Dermis microvascular lymphatic vessel endothelial cell (primary cell): ENCODE results near the gene ILK. TPM values are rescaled to one million over a fixed set of nuclear protein-coding genes. Genes with fewer than 3 reads are reported as not detected.

ENCODE experiments used
- DNase-seq, 2 donors: peaks; one replicate each; pipeline versions ENCODE4 v3.0.0 to v3.0.0-alpha.2; 2010; ENCODE audit warnings: low read depth in 2 of 2
- total RNA-seq: library from RNA; depleted of rRNA; stranded (reverse); fragments of >200 nt; gene quantifications from 2 replicates; pipeline ENCODE4 v1.2.1, GENCODE V29; 2014

The ILK gene
- total RNA-seq = 111 and 145 TPM in 2 replicates

DNA sequence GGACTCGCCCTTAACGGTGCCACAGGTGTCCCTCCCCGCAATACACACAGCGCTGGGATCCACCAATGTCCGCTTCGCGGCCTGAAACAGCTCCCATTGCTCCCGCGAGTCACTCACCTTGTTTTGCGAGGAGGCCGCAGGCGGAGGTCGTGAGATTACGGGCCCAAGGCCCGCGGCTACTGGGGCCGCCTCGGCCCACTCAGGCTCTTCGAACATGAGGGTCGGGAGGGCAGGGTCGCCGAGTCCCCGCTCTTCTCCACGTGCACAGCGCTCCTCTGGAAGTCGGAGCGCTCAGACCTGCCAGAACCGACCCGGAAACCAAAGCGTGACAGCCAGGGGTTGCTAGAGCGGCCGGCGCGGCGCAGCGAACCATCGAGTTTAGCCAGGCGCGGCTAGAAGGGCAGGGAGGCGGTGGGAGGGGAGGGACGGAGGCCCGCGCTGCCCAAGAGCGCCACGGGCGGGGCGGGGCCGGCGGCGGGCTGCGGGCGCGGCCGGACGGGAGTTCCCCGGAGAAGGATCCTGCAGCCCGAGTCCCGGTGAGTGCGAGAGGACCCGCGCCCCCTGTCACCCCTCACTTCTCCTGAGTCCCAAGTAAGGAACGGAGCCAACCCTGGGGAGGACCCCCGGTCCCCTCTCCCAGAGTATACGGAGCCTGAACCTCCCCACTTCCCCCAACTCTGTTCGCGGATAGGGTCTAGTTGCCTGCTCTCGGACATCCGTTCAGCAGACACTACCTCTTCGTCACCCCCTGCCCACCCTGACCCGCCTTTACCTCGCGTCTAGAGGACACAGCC is at the start of gene ILK, which contains the start of gene RRP8:
TSS of gene ILK (plus strand) at position 488 of the 794 bp plus-strand sequence. CDS start 498 bp downstream, outside the sequence.
TSS of gene RRP8 (minus strand) at position 330 of the 794 bp plus-strand sequence. CDS start at position 216, 114 bp downstream.
- peak; percentile 76 to 95 for DNase-seq

DNA sequence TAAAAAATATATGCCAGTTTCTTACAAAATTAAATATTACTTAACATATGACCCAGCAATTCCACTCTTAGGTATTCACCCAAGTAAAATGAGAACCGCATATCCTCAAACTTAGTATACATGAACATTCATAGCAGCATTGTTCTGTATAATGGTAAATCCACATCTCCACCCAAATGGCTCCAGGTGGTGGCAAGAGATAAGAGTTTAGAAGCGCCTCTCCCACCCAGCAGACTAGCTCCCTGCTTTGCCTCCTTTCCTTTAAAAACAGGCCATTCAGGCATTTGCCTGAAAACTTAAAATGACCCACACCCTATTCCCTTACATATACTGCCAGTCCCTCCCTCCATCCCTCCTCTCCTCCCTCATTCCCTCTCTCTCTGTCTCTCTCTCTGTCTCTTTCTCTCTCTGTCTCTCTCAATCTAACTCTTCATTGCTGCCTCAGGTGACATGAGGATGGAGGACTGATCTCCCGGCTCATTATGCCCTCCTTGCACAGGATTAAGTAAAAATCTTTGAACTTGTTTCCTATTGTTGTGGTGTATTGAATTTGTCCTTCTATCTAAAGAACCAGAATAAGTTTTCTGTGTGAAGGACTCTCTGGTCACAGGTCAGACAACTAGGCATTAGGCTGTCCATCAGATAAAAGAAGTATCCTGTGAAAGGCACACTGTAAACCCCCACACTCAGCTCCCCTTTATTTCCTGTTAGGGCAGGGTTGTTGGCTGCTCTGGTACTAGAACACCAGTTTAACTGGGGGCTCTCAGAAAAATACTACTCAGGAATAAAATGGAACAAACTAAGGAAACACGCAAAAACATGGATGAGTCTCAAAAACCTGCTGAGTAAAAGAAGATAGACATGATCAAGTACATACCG is 48.5 kb upstream of the ILK start:
- DNase-seq = no peak

DNA sequence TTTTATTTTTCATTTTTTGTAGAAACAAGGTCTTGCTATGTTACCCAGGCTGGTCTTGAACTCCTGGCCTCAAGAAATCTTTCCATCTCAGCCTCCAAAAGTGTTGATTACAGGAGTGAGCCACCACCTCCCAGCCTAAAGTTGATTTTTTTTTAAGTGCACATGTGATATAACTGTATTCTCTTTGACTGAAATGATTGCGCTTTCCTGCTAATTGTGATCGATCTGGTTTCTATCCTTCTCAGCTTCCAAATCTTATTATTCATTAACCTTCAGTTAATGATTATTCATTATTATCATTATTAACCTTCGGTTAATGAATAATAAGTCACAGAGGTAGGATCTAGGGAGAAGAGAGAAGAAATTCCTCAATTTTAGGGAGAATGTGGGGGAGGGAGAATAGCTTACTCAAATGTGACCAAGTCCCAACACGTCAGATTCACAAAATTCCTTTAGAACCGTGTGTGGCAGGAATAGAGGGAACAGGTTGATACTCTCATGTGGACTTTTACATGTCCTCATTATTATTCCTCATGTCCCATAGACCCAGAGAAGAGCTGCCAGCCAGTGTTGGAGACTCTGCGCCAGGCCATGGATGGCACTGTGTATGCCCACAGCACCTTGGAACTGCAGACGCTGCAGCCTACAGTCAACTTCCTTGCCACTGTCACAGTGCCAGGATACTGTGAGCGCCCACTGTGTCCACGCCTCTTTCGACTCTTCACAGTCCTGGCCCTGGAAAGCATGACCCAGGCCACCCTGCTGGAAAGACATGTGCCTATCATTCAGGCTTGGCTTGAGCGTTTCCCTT is 47.2 kb upstream of the ILK start:
- no peak for DNase-seq

DNA sequence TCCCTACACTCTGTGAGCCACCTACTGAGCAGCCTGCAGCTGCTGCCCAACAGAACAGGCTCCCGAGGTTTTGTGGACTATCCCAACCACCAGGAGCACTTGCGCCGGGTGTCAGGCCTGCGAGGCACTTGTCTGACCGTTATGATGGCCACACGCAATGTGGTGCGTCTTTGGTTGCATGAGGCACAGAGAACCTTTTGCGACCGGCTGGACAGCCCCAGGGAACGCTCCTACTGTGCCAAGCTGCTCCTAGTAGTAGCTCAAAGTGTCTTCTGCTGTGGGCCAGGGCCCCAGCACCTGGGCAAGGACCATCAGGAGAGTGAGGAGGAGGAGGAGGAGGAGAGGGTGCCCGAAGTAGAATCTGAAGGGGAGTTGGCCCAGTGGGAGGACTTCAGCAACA is 46.5 kb upstream of the ILK start:
- no peak for DNase-seq

DNA sequence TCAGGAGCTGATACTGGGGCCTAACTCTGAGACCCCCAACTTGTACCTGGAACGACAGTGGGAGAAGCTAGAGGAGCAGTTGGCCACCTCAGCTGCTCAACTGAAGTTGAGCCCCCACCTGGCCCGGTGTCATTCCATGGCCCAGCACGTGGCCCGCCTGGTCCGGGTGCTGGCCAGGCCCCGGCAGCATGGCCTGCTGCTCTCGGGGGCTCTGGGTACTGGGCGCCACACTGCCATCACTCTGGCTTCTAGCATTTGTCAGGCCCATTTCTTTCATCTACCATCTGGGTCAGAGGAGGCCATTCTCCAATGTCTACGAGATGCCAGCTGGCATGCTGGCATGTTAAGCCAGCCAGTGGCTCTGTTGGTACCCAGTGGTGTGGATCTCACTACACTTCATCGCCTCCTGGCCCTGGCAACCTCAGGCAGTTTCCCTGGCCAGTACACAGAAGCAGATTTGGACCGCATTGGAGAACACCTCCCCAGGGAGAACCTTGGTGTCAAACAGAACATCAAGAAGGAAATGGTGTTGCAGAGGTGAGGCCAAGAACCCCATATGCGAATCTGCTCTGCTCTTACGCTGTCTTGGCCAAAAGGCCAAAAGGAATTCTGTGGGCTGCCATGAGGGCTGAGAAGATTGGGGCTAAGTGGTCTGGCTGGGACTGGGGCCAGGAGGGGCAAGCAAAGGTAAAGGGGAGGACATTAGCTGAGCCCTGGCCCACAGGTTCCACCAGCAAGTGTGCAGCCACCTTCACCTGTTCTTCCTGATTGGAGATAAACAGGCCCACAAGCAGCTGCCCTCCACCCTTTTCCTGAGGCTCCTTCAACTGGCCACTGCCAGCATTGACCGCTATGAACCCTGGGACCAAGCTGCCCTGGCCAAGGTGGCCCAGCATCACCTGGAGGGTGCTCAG is 45.6 kb upstream of the ILK start:
- no peak for DNase-seq

DNA sequence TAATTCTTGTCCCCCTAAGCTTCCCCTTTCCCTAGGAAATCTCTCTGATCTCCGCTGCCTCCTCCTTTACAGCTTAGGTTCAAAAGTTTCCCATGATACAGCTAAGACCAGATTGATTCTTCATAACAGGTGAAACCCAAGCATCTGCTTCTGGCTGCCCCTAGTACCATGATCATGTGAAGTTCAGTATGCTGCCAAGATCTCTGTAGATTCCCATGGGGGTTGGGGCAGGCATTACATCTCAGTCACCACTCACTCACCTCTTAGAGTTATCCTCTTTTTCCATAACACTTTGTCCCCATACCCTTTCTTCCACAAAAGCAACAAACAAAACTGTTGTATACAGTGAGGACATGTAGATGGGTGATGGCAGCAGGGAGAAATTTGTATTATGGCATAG is 44.2 kb upstream of the ILK start:
- DNase-seq = no peak

DNA sequence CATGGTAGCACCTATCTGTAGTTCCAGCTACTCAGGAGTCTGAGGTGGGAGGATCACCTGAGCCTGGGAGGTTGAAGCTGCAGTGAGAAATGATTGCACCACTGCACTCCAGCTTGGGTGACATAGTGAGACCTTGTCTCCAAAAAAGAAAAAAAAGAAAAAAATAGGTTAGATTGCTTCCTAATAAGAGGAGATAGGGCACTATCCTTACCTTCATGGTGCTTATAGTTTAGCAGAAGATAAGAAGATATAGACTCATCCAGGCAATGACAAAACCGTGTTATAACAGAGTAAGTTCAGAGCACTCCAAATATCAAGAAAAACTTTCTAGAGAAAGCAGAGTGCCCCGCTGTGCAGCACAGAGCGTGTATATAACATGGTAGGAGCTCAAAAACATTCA is 42.3 kb upstream of the ILK start:
- DNase-seq = no peak

DNA sequence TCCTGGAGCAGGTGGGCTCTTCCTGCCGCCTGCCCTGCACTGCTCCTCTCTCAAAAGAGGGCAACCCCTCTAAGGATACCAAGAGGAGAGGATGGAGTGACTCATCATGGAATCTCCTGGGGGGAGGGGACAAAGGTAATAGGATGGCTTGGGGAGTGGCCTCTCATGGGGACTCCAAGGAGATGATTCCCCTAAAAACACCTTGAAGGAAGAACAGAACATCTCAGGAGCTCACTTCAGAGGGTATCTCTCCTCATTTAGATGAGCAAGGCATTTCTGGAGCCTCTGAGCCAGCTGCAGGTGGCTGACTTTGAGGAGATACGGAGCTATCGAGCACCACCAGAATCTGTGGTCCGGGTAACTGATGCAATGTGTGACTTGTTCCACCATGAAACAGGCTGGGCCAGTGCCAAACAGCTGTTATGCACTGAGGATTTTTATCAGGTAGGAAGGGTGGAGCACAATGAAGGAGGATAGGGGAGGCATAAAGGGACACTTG is 40.4 kb upstream of the ILK start:
- DNase-seq = no peak

DNA sequence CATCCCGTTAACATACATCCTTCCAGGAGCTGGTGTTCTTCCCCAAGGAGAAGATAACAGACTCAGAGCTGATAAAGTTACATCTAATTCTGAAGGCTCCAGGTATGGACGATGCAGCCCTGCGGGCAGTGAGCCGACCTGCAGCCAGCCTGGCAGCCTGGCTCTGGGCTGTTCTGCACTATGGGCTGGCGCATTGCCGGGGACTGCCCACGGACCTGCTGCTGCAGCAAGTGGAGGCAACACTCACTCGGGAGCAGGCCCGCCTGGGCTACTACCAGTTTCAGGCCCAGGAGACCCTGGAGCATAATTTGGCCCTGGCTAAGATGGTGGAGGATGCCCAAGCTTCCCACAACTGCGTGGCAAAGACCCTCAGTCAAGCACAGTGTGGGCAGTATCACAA is 39.9 kb upstream of the ILK start:
- DNase-seq = no peak

DNA sequence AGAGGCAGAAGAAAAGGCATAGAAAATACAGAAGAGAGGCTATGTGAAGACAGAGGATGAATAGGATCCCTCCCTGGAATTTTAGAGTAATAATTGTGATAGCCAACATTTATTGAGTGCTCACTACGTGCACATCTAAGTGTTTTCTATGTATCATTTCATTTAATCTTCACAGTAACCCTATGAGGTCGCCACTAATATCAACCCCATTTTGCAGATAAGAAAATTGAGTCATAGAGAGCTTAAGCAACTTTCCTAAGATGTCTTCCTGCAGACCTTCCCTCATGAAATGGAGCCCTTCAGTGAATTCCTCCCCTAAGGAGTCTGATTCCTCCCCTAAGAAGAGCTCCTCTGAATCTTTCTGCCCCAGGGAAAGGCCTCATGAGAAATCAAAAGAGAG is 38.2 kb upstream of the ILK start:
- DNase-seq = no peak

DNA sequence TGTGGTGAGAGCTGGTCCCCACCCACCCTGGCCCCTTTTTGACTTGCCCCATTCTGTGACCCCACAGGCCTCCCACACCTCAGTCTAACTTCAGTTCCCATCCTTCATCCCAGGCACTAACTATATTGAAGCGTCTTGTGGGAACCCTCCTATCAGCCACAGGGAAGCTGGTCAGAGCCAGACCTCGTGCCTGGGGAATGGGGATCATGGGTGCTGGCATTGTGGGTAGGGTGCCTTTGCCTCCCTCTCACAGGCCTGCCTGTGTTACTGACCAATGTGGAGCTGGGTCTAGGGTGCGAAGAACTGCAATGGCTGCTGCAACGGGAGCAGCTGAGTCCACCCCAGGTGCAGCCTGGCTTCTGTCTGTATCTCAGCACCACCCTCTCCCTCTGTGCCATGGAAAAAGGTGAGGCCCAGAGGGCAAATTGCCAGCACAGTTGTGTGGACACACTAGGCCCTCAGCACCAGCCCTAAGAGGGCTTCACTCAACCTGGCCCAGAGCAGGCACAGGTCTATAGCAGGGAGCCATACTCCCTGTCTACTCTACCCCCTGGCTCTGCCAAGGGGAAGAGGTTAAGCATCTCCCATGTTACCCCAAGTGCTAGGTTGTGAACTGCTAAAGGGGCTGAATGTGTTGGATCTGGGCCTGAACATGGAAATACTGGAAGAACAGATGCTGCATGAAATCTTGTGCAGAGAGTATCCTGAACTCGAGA is 37.4 kb upstream of the ILK start:
- no peak for DNase-seq

DNA sequence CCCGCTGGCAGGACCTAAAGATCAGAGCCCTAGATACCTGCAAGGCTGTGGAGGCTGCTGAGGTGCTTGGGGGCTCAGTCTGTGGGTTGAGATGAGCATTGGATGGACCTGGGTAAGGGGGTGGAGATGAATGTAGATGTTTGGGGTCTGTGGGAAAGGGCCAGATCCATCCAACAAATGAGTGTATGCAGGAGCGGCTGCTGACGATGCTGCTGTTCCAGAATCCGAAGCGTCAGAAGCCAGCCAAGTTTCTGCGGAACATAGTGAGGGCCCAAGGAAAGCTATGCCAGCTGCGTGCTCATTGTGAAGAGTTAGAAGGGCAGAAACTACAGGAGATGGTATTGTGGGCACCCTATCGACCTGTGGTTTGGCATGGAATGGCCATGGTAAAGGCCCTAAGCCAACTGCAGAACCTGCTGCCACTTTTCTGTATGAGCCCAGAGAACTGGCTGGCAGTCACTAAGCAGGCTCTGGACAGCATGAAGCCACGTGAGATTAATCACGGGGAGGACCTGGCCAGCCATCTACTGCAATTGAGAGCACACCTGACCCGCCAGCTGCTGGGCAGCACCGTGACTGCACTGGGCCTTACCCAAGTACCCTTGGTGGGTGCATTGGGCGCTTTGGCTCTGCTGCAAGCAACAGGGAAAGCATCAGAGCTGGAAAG is 36.7 kb upstream of the ILK start:
- DNase-seq = no peak

DNA sequence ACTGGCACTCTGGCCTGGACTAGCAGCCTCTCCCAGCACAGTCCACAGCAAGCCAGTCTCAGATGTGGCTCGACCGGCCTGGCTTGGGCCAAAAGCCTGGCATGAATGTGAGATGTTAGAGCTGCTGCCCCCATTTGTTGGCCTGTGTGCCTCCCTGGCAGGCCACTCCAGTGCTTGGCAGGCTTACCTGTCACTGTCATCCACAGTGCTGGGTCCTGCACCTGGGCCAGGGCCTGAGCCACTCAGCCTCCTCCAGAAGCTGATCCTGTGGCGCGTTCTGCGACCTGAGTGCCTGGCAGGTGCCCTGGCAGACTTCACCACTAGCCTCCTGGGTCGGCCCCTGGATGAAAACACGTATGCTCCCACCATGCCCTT is 36.2 kb upstream of the ILK start:
- DNase-seq = no peak

DNA sequence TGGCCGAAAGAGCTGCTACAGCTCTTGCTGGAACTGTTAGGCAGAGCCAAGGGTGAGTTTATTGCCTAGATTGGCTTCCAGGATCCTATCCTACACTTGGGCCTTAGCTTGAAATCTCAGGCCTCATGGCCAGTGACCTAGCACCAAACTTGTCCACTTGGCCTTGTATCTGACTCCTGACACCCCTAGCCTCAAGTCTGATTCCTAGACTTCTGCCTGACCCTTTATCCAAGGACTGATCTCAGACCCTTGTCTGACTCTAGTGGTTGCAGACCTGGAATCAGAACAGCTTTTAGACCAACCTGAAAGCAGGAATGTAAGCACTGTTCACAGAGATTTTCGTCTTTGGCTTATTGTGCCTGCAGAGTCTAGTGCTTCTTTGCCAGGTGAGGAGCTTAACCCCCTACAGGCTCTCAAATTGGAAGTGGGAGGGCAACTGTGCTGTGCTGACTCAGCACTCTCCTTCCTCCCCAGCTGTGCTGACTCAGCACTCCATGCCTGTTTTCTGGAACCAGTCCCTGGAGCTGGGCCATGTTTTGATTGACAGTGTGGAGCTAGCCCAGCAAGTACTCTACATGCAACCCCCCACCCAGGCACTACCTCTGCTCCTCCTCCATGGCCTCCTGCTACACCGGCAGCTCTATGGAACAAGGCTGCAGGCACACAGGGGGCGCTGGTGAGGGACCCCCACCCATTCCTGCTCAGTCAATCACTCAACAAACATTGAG is 35.2 kb upstream of the ILK start:
- peak; percentile 43 to 64 for DNase-seq

DNA sequence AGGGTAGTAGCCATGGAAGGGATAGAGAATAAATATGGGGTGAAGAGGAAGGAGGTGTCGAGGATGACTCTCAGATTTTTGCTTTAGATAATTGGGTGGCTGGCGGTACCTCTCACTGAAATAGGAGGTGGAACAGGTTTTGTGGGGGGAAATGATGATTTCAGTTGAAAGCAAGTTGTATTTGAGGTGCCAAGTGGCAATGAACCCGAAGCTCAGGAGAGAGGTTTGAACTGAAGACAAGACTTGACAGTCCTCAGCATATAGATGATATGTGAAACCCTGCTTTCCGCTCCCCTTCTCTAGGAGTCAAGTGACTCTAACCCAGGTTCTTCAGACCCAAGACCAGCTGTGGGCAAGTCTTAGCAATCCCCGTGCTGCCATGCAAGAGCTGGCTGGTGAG is 33.9 kb upstream of the ILK start:
- DNase-seq = no peak

DNA sequence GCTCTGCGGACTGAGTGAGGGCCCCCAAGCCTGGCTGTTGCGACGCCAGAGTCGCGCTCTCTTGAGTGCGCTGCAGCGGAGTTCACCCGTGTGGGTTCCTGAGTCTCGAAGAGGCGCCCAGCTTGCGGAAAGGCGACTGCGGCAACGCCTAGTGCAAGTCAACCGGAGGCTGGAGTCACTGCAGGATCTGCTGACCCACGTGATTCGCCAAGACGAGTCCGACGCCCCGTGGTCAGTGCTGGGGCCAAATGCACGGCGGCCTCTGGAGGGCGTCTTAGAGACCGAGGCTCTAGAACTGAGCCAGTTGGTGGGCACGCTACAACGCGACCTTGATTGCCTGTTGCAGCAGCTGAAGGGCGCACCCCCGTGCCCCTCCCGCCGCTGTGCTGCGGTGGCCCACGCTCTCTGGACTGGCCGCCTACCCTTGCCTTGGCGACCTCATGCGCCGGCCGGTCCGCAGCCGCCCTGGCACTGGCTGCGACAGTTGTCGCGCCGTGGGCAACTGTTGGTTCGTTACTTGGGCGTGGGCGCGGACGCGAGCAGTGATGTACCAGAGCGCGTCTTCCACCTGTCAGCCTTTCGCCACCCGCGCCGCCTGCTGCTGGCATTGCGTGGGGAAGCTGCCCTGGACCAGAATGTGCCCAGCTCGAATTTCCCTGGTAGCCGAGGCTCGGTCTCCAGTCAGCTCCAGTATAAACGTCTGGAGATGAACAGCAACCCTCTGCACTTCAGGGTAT is 32.7 kb upstream of the ILK start:
- no peak for DNase-seq

DNA sequence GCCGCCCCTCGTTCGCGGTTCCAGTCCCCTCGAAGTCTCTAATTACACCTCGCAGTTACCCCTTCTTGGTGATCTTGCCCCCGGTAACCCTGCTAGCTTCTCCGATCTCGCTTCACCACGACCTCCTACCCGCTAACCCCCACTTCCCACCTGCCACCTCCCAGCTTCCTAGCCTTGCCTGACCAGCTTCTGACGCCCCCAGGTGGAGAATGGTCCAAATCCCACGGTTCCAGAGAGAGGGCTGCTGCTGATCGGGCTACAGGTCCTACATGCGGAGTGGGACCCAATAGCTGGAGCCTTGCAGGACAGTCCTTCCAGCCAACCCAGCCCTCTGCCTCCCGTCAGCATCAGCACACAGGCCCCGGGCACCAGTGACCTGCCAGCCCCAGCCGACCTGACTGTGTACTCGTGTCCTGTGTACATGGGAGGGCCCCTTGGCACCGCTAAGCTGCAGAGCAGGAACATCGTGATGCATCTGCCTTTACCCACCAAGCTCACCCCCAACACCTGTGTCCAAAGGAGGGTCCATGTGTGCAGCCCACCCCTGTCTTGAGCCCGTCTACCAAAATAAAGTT is 32.1 kb upstream of the ILK start:
- DNase-seq = no peak

DNA sequence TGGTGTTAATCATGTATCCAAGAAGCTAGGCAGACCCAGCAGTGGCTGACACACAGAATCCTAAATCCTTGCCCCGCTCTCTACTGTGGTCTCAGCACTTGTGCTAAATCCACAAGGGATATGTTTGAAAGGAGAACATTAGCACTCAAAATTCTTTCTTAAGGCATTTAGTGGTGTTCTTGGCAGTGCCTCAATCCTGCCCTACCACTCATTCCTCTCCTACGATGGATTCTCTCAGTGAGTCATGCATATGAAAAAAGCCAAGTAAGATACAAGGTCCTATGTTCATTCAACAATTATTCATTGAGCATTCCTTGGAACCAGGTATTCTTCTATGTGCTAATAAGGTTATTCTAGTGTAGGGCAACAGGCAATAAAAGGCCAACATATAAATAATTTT is 31.4 kb upstream of the ILK start:
- DNase-seq = no peak
